G401.6 (cell line): ENCODE results near the gene PCSK5.
"Not testable (repeated sequence)": the region's sequence is repeated elsewhere in the genome, so short reads cannot be mapped to it uniquely, and the experiment has no call there.

ENCODE experiments used
- FAIRE-seq: peaks from 2 replicates; lab custom pipeline; 2012; peaks lifted over from hg19 to GRCh38; lab: Jason Lieb, UNC

The PCSK5 gene

DNA sequence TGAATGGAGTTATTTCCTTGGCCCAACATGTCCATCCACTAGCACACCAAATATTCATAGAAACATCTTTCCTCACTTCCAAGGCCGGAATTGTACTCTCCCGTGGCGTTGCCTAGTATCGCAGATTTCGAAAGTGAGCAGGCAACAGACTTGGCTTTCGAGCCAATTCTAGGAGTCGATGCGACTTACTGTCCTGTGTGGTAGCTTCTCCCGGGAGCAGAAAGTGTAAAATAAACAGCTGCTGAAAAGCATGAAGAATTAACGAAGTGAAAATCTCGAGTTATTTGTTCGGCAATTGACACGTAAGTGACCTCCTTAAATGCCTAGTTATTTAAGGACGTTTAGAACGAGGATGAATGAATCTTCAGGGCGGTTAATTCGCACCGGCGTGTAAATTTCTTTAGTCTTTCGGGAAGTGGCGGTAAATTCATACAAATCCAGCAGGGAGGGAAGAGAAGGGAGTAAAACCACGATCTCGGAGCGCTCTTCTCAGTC is 449 bp upstream of the PCSK5 start:
- FAIRE-seq, result no peak

- no peak for FAIRE-seq
Measured at GRCh38 chr9:75891277-75891741, 836 bp downstream of the PCSK5 start.

GRCh38 chr9:75891771-75892215 is 1.3 kb downstream of the PCSK5 start:
- FAIRE-seq, result no peak

DNA sequence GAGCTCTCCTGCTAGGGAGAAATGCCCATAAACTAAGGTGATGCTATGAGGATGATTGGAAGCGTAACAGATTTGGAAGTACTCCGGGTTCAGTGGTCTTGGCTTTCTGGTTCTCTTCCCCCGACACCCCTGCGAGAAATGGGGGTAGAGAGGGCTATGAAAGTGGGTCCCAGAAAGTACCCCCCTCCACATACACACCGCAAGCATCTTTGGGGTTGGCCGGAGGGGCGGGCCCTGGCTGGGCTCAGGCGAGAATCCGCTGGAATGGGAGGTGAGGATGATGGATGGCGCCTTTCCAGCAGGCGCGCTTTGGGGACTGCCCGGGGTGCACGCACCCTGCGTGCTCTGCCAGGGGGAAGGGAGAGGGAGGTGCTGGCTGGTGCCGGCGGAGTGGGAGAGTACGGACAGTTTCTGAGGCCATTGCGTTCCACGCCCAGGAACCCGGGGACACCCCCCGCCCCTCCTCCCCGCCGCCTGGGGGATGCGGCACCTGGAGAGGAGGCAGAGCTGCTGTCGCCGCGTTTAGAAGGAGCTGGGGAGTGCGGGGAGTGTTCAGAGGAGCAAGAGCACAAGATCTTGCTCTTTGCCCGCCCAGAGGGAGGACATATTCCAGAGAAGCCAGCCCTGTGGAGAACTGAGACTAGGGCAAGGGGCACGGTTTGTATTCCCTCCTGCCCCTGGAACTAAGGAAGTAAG is 1.9 kb downstream of the PCSK5 start:
- no peak for FAIRE-seq

GRCh38 chr9:75893106-75893505 is 2.6 kb downstream of the PCSK5 start:
- FAIRE-seq, result no peak

DNA sequence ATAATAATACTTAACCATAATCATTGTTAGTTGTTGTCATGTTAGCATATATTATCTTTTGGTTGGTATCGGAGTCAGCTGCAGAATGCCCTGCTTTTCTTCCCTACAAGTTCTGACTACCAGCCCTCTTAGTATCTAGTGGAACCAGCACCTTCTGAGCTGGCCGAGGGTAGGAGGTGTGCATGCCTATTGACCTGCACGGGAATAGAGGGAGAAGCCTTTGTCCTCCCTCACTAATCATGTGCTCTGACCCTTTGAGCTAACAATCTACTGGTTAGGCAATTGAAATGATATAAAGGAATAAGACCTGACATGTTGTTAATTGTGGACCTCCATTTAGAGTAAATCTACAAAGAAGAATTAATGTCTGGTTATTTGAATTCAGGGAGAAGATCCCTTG is 4.1 kb downstream of the PCSK5 start:
- no peak for FAIRE-seq

DNA sequence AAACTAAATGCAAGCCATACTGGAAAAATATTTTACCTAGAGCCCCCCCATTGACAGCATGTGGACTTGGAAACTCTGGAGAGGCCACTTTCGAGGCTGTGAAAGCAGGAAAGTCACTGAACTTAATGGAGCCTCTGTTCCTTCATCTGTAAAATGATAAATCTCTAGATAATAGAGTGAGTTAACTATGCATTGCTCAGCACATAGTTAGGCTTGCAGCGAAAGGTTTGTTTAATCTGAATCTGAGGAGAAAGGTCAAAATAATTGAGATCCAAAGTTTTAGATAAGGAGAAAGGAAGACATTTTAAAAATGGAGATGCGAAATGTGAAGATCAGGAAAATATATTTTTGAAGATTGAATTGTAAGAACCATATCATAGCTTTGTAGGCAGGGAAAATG is 4.6 kb downstream of the PCSK5 start:
- FAIRE-seq, result no peak

GRCh38 chr9:75896193-75896592 is 5.7 kb downstream of the PCSK5 start:
- FAIRE-seq, result no peak

DNA sequence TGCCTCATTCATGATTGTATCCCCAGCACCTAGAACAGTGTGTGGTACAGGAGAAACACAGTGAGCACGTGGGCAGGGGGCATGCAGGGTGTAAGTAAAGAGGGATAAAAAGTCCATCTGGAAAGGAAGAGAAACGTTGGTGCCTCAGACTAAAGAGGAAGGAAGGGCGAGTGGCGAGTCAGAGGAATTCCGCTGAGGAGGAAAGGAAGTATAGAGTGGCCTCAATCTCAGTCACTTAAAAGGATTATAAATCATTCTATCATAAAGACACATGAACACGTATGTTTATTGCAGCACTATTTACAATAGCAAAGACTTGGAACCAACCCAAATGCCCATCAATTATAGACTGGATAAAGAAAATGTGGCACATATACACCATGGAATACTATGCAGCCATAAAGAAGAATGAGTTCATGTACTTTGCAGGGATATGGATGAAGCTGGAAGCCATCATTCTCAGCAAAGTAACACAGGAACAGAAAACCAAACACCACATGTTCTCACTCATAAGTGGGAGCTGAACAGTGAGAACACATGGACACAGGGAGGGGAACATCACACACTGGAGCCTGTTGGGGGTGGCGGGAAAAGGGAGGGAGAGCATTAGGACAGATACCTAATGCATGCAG is 10.5 kb downstream of the PCSK5 start:
- FAIRE-seq, result not testable (repeated sequence)

DNA sequence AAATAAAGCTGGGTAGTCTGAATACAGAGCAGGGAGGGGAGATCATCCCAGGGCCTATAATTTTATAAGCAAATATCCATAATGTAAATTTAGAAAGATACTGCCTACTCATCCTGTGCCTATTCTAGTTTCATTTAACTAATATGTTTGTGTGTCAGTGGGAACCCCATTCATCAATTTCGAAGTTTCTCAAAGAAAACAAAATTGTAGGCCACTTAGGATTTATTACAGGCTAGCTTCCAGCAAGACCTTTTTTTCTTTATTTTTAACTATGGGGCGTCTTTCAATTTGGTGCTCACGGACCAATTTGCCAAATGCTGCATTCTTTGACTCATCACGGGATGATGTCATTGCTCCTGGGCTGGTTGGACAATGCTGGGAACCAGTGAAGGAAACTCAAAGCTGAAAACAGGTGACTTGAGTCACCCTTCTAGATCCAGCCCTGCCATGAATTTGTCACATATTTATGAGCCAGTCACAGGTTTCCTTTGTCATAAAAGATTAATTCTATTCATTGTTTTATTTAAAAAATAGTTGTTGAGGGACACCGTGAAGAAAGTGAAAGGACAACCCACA is 13.4 kb downstream of the PCSK5 start:
- FAIRE-seq, result no peak

DNA sequence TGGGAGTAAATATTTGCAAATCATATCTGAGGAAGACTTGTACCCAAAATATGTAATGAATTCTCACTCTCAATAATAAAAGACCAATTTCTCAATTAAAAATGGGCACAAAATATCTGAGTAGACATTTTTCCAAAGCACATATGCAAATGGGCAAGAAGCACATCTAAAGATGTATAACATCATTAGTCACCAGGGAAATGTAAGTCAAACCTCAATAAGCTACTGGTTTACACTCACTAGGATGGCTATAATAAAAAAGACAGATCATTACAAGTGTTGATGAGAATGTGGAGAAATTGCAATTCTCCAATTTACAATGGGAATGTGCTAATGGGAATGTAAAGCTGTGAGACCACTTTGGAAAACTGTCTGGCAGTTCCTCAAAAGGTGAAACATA is 13.9 kb downstream of the PCSK5 start:
- no peak for FAIRE-seq

GRCh38 chr9:75906531-75906930 is 16.1 kb downstream of the PCSK5 start:
- FAIRE-seq, result no peak

DNA sequence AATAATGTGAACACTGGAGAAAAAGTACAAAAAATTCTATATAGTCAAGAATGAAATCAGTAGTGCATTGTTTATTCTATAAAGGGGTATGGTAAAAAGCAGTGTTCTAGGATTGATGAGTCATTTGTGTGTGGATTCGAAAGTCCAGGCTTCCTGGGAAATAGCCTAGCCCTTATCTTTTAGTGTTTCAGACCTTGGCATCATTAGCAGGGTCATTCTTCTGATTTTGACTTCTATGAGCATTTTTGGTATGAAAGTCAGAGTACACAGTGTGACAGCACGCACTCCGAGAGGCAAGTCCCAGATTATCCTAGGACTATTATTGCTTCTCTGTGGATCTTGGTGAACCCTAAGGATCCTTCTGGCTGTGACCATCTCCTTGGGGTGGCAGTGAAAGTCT is 16.9 kb downstream of the PCSK5 start:
- FAIRE-seq, result no peak

DNA sequence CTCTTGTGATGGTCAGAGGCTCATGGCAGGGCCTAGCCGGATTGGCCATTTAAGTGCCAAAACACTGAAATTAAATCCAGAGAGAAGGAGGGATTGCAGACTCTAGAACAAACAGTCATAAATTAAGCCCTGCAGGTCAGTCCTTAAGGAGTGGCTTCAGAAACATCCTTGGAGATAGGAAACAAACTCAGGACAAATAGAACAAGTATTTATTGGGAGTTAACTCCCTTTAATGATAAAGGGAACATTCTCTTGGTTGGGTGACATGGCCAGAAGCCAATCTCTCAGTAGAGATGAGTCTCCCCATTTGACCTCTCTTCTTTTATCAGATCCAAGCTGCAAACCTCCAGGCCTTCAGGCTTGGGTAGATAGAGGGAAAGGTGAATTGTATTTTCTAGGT is 17.4 kb downstream of the PCSK5 start:
- FAIRE-seq, result no peak

- no peak for FAIRE-seq
Measured at GRCh38 chr9:75909776-75910175, 19.3 kb downstream of the PCSK5 start.

DNA sequence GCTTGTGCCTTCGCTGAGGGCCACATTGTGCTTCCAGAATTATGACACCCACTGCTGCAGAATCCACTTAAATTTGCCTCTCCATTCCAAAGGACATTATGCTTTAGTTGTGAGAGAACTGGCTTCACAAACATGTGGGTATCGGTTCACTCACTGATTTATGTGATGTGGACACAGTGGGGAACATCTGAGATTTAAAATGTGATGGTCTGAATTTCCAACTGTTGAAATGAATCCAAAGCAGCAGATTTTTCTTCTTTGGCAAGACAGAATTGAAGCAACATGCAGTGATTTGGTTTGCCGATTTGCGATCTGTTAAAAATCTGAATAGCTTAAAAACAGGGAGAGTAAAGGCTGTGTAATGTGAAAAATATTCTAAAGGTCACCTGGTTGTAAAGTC is 20.3 kb downstream of the PCSK5 start:
- FAIRE-seq, result no peak

DNA sequence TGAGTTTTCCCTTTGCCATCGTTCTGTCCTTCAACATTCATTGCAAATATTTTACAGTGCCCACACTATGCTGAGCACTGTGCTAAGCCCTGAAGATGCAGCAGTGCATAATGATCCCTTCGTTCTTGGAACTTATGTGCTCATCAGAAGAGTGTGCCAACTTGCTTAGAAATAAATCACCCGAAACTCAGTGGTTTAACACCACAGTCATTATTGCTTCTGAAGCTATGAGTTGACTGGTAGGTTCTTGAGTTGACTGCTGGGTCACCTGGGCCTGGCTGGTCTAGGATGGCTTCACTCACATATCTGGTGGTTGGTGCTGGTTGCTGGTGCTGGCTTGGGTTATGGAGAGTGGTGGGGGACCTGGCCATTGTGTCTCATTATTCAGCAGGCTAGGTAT is 20.9 kb downstream of the PCSK5 start:
- FAIRE-seq, result no peak

GRCh38 chr9:75912951-75913350 is 22.5 kb downstream of the PCSK5 start:
- FAIRE-seq, result no peak

- FAIRE-seq, result no peak
Measured at GRCh38 chr9:75914002-75914401, 23.5 kb downstream of the PCSK5 start.

GRCh38 chr9:75914883-75915452 is 24.5 kb downstream of the PCSK5 start:
- no peak for FAIRE-seq

DNA sequence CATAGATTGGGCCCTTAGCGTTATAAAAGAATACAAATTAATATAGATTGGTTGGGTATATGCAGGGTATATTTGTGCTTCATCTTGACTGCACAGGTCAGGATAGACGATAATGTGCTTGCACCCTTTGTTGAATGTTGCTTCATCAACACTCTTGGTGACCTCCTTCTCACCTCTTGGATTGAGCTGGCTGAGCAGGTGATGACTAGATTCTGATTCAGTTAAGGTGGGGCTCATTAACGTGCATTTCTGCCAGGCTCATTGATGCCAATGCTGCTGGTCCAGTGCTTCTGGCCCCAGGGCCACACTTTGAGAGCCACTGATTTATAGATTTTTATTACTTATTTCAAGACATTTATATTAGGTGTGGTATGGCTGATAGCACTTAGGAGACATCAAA is 27.7 kb downstream of the PCSK5 start:
- no peak for FAIRE-seq

- FAIRE-seq, result no peak
Measured at GRCh38 chr9:75918909-75919308, 28.4 kb downstream of the PCSK5 start.
